ENCODE results near the gene STIP1.

DNA sequence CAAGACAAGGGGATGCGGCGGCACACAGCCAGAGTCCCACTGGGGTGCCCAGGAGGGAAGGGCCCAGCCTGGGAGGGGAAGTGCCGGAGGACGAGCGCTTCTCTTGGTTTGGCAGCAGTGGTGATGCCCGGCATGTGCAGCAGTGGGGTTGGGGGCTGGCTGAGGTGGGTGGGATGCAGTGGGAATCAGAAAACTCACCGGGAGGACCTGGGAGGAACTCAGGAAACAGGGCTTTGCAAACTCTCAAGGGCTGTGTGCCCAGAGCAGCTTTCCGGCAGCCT lies 23.5 kb downstream of the STIP1 start:
- TF ChIP-seq, protein P1, sequence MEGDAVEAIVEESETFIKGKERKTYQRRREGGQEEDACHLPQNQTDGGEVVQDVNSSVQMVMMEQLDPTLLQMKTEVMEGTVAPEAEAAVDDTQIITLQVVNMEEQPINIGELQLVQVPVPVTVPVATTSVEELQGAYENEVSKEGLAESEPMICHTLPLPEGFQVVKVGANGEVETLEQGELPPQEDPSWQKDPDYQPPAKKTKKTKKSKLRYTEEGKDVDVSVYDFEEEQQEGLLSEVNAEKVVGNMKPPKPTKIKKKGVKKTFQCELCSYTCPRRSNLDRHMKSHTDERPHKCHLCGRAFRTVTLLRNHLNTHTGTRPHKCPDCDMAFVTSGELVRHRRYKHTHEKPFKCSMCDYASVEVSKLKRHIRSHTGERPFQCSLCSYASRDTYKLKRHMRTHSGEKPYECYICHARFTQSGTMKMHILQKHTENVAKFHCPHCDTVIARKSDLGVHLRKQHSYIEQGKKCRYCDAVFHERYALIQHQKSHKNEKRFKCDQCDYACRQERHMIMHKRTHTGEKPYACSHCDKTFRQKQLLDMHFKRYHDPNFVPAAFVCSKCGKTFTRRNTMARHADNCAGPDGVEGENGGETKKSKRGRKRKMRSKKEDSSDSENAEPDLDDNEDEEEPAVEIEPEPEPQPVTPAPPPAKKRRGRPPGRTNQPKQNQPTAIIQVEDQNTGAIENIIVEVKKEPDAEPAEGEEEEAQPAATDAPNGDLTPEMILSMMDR (IDR thresholded peaks at IDR 0.05; ENCODE audit: low read depth, low read length): no peak
- no peak for TF ChIP-seq EZH2phosphoT487 (IDR thresholded peaks at IDR 0.05; ENCODE audit: low read depth)
